Measurements from ENCODE around the gene CPD.
A peak's percentile ranks its signal among the peaks of the same experiment; 100 is the strongest.
"Not testable (repeated sequence)": the region's sequence is repeated elsewhere in the genome, so short reads cannot be mapped to it uniquely, and the experiment has no call there.

CPD gene

DNA sequence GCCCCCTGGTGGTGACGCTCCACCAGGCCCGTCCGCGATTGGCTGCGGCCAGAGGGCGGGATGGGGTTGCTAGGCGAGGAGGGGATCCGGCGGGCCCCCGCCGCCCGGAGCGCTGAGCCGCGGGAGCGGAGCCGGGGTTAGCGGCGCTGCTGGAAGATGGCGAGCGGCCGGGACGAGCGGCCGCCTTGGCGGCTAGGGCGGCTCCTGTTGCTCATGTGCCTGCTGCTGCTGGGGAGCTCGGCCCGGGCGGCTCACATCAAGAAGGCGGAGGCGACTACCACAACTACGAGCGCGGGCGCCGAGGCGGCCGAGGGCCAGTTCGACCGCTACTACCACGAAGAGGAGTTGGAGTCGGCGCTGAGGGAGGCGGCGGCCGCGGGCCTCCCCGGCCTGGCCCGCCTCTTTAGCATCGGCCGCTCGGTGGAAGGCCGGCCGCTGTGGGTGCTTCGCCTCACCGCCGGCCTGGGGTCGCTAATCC lies at the start of gene CPD:
Gene CPD (plus strand): TSS at position 103 of the 478 bp plus-strand sequence. CDS start 54 bp downstream, at position 157.
- peak; percentile 93 for DNase-seq

DNA sequence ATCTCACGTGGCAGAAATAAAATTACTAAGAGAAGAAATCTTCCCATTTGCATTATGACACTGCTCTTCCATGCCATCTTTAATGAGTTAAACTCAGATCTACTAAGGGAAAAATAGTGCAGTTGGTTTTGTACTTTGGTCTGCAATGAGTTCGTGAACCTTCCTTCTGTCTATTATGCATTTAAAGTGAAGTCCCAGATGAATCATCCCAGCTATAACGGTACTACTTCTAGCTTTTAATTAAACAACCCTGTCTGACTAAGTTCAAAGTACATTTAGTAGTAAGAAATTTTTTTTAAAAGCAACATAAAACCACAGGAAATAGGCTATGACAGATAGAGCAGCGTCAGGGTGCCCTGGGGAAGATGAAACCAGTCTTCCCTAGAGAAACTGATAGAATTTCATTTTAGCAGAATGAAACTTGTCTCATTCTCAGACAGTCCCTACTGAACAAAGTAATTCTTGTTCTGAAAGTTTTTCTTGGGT lies 46.6 kb upstream of the CPD start:
- peak; percentile 61 for DNase-seq

DNA sequence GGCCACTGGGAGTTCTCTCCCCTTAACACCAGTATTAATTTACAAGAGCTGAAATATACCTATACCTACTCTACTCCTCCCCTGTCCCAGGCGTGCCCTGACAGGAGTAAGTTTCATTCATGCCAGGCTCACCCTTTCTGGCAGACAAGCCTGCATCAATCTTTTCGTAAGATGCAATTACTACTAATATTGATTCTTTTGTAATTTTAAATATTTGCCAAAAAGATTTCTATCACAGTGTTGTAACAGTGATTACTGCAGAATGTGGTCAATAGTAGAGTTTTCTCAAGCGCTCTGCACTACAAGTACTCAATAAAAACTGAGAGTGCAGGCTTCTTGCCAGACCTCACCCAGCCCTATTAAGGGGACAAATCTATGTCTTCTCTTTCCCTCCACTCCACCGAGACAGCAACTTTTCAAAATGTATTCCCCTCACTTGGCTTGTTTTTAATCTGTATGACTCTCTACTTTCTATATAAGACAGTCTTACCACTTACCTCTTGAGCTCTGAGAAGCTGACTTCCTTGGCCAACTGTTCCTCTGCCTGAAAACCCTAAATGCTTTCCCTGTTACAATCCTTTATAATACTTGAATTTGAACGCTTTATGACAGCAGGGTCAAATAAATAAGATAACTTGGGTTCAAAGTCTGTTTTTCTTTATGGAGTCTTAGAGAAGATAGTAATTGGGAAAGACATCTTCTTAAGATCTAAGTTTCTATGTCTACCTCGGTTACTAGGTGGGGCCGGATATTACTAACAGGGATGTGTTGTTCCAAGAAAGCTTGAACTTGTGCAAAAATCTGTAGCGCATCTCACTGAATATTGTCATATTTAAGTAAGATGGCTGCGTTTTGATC lies 45.0 kb upstream of the CPD start, which contains the start of gene TMIGD1:
Gene TMIGD1 (minus strand): TSS at position 555 of the 858 bp plus-strand sequence. CDS start 1,924 bp downstream, outside the sequence.
- DNase-seq, result no peak

DNA sequence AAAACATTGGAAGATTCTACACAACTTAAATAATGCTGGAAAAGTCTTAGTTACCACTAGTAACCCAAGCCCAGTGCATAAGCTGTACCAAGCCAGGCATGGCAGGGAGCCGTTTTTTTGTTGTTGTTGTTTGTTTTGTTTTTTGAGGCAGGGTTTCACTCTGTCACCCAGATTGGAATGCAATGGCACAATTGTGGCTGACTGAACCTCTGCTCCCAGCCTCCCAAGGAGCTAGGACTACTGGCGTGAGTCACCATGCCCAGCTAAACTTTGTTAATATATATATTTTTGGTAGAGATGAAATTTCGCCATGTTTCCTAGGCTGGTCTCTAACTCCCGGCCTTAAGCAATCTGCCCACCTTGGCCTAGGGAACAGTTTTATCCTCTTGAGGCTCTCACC lies 44.3 kb upstream of the CPD start:
- DNase-seq, result no peak

DNA sequence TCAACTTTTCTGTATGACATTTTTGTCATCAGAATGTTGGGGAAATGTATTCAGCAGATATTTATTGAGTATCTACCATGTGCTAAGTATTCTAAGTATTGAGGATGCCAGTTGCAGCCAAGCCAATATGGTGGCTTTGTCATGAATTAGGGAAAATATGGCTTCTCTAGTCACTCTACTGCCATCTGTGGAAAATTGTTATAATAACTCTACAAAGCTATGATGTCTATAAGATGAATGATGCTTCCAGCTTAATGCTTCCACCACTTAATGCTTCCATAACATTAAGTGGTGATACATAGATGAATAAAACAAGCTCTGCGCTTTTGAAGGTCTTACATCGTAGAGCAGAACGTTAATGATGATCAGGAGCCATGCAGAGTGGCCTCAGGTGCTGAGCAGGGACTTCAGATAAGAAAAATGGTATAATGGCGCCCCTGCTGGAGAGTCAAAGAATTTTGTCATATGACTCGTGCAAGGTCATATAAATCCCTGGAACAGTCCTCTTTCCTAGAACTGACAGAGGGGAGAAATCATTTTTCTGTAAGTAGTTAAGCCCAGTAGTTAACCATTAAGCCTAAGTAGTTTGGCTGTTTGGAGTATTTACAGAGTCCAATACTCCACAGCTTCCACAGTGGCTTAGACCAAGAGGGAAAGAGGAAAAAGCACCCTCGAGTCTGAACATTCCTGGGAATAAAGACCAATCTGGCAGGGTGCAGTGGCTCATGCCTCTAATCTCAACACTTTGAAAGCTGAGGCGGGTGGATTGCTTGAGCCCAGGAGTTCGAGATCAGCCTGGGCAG lies 42.2 kb upstream of the CPD start:
- peak; percentile 37 for DNase-seq

DNA sequence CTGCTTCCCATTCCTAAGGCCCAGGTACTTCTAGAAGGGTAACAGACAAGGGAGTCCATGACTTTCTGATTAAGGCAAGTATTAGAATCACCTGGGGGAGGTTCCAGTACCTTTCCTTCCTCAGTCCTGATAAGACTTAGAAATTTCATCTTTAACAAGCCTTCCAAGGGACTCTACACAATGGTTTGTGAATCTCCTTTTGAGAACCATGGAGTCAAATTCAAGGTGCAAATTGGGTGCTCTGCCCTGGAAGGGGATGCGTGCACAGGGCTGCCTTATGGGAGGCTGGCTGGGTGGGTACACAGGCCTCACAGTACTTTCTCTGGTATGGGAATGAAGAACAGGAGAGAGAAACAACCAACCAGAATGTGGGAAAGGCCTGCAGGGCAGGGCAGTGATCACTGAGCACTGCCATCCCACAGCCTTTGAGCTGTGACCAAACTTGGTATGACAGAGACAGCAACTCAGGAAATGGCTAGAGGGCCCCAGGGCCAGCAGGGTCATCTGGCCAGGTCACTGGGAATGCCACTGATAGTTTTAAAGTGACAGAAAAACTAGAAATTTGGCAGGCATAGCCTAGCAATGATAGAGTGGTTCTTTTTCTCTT lies 41.2 kb upstream of the CPD start:
- no peak for DNase-seq

DNA sequence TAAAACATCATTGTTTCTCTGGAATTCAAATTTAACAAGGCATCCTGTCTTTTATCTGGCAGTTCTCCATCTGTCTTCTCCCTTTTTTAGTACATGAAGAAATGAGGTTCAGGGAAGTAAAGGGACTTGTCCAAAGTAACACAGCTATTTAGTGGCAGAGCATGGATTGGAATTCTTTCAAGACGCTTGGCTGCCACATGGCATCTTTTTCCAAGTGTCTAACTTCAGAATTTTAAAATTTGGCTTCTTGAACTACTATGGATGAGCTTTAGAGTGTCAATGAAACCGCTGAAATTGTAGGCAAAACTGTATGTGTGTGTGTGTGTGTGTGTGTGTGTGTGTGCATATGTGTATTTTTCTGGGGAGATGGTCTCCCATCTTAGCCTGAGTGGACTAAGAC lies 39.6 kb upstream of the CPD start:
- no peak for DNase-seq

DNA sequence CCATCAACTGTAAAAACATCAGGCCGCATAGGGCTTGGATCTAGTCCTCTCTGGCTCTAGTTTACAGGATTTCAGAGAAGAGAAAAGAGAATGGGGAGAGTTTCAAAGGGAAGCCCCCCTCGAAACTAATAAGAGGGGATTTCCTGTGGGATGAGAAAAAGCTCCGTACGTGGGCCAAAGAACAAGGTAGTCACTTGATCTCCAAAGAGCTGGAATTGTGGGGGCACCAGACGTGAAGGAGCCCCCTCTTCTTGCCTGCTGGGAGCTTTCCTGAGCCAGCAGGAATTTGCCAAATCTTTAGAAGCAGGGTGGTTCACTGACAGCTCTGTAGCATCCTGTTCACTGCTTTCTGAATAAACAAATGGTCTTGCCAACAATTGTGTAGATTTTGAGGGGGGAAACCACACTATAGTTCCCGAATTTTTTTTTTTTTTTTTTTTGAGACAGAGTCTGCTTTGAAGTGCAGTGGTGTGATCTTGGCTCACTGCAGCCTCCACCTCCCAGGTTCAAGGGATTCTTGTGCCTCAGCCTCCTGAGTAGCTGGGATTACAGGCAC lies 37.8 kb upstream of the CPD start:
- DNase-seq, result no peak

DNA sequence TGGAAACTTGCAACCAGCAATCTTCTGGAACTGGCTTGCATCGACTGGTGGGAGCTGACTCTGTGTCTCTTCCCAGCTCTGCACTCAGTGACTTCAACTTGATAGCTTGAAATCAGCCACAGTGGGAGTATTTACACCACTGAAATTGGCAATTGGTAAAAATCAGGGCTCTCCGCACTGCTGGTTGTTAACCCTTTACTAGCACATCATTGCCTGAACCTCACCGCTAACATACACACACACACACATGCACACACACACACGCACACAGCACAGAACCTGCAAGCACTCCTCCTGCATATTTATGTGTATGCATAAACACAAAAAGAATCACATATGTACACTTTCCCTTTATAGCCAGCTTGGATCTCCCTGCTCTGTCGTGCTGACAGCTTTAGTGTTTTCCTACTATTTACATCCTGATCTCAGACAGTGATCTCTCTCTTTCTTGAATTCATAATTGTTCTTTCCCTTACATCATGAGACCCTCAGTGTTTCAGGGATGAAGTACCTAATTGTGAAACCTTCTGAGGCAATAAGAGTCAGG lies 37.0 kb upstream of the CPD start:
- no peak for DNase-seq

DNA sequence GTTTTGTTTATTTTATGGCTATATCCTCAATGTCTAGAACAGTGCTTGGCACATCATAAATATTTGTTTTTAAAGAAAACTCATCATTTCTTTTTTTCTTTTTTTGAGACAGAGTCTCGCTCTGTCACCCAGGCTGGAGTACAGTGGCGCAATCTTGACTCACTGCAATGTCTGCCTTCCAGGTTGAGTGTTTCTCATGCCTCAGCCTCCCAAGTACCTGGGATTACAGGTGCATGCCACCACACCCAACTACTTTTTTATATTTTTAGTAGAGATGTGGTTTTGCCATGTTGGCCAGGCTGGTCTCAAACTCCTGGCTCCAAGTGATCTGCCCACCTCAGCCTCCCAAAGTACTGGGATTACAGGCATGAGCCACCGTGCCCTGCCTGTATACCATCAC lies 35.5 kb upstream of the CPD start:
- not testable (repeated sequence) for DNase-seq

DNA sequence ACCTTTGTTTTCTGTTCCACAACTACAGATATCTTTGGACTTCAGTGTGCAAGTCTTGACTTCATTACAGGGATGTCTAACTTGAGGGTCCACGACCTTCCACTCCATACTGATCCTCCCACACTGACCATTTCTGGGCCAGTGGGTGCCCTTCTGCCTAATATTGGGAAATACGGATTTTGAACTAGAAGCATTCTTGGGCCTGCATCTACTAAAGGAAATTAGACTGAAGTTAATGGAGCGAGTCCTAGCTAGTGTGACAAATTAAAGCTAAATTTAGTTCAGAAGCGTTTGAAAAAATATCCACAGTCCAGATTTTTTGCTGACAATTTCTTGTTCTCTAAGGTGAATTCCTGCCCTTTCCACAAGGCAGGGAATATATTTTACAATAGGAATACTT lies 34.9 kb upstream of the CPD start:
- DNase-seq, result no peak

DNA sequence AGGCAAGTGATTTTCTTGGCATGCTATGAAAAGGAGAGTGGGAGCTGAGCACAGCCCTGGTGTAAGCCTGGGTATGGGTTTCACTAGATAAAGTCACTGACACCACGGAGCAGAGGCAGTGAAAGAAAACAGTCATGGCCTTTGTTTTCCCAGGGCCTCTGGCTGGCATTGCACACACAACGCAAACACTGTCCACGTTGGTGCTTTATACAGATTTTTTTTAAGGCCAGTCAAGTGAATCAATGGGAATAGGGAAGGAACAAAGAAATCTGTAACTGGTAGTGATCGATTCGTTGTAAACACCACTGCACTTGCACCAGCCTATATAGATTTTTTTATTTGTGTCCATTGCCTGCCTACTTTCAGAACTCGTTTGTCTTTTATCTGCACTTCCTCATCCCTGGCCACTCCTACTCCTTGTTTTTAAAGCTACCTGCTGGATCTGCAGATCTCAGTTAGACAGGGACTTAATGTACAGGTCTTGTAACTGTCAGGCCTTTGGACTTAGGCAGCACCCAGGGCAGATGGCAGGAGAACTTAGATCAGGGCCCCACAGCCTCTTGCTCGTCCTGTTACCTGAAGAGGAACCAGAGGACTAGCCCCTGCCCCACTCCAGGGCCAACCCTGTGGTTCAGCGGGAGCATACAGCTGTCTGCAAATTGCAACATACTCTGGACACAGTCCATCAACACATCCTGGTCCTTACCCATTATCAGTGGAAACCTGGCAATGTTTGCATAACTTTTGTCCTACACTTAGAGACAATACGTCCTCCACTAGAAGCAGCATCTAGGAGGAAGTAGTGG lies 34.2 kb upstream of the CPD start:
- DNase-seq, result no peak

DNA sequence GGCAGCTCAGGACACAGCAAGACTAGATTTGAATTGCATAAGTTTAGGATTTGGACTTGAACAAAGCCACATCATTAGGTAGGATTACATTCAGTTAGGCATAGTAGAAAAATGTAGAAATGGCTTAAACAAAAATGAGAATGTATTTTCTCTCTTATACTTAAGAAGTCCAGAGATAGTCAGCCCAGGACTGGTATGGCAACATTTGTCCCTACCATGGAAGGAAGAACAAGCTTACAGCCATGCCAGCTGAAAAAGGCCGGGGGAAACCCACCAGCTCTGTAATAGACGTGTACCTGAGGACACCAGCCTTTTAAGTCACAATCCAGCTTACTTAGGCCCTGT lies 33.7 kb upstream of the CPD start:
- DNase-seq, result no peak

DNA sequence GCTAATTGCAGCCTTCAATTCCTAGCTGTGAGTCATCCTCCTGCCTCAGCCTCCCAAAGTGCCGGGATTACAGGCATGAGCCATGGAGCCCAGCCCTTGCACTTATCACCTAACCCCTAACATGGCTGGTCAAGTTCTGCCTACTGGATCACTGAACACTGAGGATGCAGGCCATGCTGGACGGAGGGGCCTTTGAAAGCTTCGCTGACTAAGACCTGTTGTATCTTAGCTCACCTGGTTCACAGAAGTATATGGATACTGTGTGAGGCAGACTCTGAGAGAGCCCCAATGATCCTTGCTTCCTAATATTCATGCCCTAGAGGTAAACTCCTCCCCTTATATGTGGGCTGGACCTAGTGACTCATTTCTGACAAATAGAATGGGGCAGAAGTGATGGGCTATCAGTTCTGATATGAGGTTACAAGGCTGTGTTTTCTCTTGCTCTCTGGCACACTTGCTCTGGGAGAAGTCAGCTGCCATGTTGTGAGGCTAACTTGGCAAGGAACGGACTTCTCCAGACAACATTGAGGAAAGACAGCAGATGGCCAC lies 33.1 kb upstream of the CPD start:
- no peak for DNase-seq

DNA sequence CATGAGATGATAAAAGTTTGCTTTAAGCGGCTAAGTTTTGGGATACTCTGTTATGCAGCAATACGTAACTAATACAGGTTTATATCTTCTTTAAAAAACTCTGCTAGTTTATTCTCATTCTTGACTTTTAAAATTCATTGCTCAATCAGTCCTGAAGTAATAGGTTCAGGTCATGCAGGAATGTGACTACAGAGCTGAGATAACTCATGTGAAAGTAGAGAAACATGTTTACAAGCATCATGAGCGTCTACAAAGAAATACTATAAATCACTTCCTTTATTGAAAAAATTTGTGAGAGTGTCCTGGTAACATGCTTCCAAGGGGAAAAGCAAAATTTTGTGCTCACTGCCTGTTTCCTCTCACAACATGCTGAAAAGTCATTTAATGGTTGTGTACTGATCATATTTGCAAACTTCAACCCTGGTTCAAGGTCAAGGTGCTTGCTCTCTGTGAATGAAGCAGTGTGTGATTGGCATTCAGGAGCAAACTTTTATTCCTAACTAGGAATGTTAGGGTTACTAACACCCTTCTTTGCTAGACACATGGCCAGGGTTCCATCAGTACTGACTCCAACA lies 32.4 kb upstream of the CPD start:
- no peak for DNase-seq

DNA sequence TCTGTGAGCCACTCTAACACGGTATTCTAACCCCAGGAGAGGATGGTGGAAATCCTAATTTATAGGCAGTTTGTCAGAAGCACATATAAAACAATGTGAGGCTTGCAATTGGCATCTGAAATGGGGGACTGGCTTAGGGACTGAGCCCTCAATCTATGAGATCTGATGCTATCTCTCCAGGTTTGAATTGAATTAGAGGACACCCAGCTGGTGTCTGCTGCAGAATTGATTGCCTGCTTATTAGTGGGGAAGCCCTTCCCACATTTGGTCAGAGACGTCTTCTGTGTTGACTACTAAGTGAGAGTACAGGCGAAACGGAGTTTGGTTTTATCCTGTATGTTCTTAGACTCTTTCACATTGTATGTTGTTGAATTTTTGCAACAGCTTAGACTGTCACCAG lies 31.2 kb upstream of the CPD start:
- DNase-seq, result no peak

DNA sequence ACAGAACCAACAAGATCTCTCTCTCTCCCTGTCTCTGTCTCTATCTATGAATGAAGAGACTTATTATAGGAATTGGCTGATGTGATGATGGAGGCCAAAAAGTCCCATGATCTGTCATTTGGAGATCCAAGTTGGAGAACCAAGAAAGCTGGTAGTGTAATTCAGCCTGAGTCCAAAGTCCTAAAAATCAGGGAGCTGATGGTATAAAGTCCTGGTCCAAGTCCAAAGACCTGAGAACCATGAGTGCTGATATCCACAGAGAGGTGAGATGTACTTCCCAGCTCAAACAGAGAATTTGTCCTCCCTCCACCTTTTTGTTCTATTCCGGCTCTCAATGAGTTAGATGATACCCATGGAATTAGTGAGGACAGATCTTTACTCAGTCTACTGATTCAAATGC lies 29.5 kb upstream of the CPD start:
- DNase-seq, result no peak

DNA sequence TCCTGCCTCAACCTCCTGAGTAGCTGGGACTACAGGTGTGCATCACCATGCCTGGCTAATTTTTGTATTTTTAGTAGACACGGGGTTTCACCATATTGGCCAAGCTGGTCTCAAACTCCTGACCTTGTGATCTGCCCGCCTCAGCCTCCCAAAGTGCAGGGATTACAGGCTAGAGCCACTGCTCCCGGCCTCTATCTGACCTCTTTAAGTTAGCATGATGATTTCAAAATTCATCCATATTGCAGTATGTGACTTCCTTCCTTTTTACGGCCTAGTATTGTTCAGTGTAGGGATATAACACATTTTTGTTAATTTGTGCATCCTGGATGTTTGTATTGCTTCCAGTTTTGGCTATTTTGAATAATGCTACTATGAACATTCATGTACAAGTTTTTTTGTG lies 27.5 kb upstream of the CPD start:
- not testable (repeated sequence) for DNase-seq

DNA sequence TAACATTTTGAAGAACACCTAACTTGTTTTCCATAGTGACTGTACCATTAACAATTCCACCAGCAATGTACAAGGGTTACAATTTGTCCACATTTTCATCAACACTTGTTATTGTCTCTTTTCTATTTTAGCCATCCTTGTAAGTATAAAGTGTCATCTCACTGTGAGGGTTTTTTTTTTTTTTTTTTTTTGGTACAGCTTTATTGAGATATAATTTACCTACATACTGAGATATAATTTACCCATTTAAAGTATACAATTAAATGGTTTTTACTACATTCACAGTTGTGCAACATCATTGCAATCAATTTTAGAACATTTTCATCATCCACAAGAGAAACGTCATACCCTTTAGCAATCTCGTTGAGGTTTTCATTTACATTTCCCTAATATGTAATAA lies 27.0 kb upstream of the CPD start:
- DNase-seq, result no peak

DNA sequence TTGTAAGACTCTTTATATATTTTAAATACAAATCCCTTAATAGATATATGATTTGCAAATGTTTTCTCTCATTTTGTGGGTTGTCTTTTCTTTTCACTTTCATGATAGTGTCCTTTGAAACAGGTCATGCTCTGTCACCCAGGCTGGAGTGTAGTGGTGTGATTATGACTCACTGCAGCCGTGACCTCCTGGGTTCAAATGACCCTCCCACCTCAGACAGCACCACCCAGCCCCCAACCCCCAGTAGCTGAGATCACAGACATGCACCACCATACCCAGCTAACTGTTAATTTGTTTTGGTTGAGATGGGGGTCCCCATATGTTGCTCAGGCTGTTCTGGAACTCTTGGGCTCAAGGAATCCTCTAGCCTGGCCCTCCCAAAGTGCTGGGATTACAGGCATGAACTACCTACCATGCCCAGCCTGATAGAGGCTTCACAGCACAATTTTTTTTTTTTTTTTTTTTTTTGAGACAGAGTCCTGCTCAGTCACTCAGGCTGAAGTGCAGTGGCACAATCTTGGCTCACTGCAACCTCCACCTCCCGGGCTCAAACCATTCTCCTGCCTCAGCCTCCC lies 26.4 kb upstream of the CPD start:
- no peak for DNase-seq

DNA sequence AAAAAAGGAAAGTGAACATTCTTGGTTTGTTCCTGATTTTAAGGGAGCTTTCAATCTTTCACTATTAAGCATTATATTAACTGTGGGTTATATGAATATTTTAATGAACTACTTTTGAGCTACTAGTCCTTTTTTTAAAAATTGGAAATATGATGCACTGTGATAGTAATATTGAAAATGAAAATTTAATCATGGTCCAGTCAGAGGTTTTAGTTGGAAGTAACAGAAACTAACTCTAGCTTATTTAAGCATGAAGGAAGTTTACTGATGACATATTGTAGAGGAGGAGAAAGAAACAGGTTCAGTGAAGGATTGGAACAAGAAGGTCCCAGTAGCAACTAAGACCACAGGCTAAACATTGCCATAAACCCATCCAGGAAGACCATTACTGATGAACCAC lies 24.0 kb upstream of the CPD start:
- no peak for DNase-seq
